GM11168 (cell line): ENCODE results near the gene PARD3.
"Not testable (repeated sequence)": the region's sequence is repeated elsewhere in the genome, so short reads cannot be mapped to it uniquely, and the experiment has no call there.

ENCODE experiments used
- in situ Hi-C: fragments of 300-500 bp; cut with MboI; formaldehyde crosslinking; loops from one replicate; pipeline ENCODE4 v1.12.0; 2022; ENCODE audit warnings: low sequenced_read_pairs; ENCODE audit not compliant: unreplicated experiment

The PARD3 gene

GRCh38 chr10:34801097-34801733, 13.9 kb downstream of the PARD3 start:
- in situ Hi-C loops, result no loop called here

- in situ Hi-C loops, result no loop called here
These were observed 14.5 kb downstream of the PARD3 start for GRCh38 chr10:34800624-34801023.

GRCh38 chr10:34798654-34799053, 16.4 kb downstream of the PARD3 start:
- in situ Hi-C loops, result no loop called here

GRCh38 chr10:34797155-34797554, 17.9 kb downstream of the PARD3 start:
- in situ Hi-C loops, result no loop called here

- in situ Hi-C loops, result no loop called here
These were observed 19.0 kb downstream of the PARD3 start for GRCh38 chr10:34796133-34796532.

- in situ Hi-C loops, result no loop called here
These were observed 19.8 kb downstream of the PARD3 start for GRCh38 chr10:34795334-34795733.

- in situ Hi-C loops, result no loop called here
These were observed 20.3 kb downstream of the PARD3 start for GRCh38 chr10:34794835-34795234.

GRCh38 chr10:34793581-34793980, 21.5 kb downstream of the PARD3 start:
- in situ Hi-C loops, result not testable (repeated sequence)

GRCh38 chr10:34792881-34793280, 22.2 kb downstream of the PARD3 start:
- in situ Hi-C loops, result no loop called here

- in situ Hi-C loops, result no loop called here
These were observed 23.1 kb downstream of the PARD3 start for GRCh38 chr10:34791947-34792346.

GRCh38 chr10:34791228-34791627, 23.9 kb downstream of the PARD3 start:
- in situ Hi-C loops, result no loop called here

GRCh38 chr10:34789966-34790506, 25.1 kb downstream of the PARD3 start:
- in situ Hi-C loops, result no loop called here

GRCh38 chr10:34786464-34786863, 28.6 kb downstream of the PARD3 start:
- in situ Hi-C loops, result no loop called here

GRCh38 chr10:34781711-34782110, 33.4 kb downstream of the PARD3 start:
- in situ Hi-C loops, result no loop called here

- in situ Hi-C loops, result no loop called here
These were observed 34.2 kb downstream of the PARD3 start for GRCh38 chr10:34780818-34781380.

- in situ Hi-C loops, result no loop called here
These were observed 36.9 kb downstream of the PARD3 start for GRCh38 chr10:34778237-34778636.

GRCh38 chr10:34776090-34776690, 38.9 kb downstream of the PARD3 start:
- in situ Hi-C loops, result no loop called here

GRCh38 chr10:34775044-34775637, 40.0 kb downstream of the PARD3 start:
- in situ Hi-C loops, result no loop called here

- in situ Hi-C loops, result no loop called here
These were observed 41.2 kb downstream of the PARD3 start for GRCh38 chr10:34773636-34774630.

- in situ Hi-C loops, result no loop called here
These were observed 43.6 kb downstream of the PARD3 start for GRCh38 chr10:34771525-34771924.
